Measurements from ENCODE around the gene FGGY.
"Not testable (repeated sequence)": the region's sequence is repeated elsewhere in the genome, so short reads cannot be mapped to it uniquely, and the experiment has no call there.

The FGGY gene

DNA sequence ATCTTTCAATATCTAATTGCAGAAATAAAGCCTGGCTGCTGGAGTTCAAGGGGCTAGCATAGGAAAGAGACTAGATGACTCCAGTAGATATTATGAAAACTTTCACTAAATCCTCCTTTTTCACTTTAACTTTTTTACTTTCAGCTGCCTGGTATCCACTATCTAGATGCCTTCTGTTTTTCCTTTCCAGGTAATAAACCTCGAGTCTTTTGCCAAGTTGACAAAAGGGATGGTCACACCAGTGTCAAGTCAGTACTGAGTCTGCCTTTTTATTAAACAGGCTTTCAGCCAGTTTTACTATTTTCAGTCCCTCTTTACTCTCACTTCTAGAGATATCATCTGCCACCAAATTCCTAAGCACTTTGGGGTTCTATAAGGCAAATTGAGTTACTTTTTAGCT, 195.6 kb downstream of the FGGY start:
- no peak for DNase-seq

DNA sequence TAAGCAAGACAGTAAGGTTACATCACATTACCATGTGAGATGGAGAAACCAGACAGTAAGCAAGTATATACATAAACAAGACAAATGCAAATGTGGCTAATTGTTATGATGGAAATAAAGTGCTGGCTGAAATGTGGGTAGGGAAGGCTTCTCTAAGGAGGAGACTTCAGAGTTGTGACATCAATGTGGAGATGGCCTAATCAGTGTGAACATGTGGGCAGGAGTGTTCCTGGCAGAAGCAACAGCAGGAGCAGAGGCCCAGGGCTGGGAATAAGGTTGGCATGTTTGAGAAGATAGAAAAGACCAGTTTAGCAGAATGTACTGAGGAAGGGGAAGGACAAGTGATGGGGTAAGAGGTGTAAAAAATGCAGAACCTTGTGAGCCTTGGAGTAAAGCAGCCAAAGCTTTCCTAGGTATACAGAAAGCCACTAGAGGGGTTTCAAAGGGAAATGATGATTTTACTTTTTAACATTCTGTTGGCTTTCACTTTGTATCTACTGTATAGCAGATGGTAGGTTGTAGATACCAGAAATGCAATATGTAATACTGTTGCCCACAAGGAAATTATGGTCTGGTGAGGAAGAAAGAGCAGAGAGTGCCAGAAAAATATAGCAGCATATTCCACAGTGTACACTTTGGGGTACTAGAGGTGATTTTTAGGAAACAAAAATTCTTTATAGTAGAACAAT, 197.4 kb downstream of the FGGY start:
- DNase-seq: no peak

- not testable (repeated sequence) for DNase-seq
These were observed 199.3 kb downstream of the FGGY start for GRCh38 chr1:59496156-59496555.

- no peak for DNase-seq
These were observed 200.7 kb downstream of the FGGY start for GRCh38 chr1:59497616-59498015.

GRCh38 chr1:59498640-59499039, 201.7 kb downstream of the FGGY start:
- no peak for DNase-seq

DNA sequence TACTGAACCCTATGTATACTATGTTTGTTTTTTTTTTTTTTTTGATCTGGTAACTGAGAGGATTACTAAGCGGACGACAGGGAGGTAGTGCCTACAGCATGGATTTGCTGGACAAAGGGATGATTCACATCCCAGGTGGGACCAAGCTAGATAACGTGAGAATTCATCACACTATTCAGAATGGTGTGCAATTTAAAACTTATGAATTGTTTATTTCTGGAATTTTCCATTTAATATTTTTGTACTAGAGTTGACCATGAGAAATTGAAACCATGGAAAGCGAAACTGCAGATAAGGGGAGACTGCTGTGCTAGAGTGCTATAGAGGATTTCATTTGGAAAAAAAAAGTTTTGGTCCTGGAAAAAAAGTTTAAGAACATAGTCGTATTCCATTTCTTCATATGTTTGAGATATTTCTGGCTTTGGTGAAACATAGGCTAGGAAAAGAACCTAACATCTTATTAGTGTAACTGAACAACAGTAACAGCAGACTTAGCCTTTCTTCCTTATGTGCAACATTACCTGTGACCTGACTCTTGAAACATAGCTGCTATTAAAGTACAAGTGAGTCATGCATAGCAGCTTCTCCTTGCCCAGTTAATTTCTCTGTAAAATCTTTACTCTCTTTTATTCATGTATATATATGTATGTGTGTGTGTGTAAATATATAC, 202.5 kb downstream of the FGGY start:
- DNase-seq: no peak

DNA sequence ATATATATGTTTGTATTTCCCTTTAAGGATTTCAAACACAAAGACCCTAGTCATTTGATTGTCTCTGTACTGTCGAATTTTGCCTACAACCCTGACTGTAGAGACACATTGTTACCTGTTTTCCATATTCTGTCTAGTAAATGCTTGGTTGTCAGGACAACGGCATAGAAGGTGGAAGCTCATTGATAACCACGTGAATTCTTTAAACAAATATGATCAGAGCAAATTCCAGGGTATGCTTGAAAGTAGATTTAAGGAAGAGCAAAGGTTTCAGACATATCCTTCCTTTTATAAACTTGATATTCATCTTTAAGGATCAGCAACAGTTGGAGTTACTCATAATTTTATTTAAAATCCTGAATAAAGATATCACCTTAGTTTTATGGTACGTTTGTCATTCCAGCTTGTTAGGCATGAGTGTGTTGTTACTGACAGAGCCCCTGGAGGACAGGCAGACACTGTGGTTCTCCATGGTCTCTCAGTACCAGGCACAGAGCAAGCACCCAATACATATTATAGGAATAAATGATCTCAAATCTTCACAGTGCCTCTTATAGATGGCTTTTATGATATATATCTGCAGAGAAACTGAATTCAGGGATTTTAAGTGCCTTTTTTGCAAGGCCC, 203.2 kb downstream of the FGGY start:
- no peak for DNase-seq

DNA sequence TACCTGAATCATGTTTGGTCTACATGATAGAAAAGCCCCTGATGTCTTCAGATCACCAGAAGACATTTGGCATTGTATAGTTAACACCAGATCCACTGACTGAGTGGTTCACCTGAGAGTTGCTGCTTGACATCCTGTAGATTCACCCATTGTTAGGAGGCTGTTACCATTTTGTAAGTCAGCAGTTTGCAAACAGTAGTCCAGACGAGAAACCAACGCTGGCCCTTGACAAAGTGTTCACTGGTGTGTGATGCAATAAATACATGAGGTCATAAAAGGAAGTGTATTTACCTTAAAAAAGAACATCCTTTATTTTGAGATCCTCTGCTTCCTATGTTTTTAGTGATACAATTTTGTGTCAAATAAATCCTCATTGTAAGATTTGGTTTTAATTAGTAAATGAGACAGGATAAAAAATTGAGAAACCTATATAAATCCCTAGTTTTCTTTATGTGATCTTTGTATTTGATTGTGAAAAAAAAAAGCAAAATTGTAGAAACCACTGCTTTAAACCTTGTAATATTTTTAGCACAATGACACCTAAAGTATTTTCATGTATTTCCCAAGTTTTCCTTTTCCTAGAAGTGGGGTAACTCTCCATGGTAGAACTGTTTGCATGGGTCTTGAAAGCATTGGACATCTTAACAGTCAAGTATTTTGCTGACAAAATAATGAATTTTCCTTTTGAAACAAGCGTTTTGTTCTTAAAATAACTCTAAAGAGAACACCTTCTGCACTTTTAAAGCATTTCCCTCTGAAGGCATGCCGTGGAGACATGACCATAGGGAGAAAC, 204.3 kb downstream of the FGGY start:
- no peak for DNase-seq

DNA sequence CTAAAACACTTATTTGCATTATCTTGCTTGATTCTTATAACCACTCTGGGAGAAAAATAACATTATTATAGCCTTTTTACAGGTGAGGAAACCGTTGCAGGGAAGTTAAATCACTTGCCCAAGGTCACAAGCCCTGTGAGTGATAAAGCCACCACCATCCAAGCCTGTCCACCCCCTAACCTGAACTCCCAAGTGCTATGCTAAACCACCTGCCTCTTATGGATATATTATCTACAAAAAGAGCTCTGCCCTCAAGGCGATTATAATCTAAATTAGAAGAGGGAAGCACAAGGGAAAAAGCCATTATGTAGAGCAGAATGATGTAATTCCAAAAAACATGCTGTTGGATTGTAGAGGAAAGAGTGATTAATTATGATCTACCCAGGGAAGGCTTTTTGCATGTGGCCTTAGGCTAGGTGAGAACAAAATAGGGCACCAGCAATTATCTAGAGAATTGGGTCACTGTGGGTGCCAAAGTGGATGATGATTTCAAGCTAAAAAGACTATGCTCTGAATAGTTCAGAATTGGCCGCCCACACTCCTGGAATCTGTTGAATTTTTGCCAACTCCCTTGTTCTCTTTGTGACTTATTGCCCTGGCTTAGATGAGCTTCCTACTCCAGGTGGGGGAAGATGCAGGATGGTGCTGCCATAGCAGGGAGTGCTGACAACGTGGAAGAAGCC, 205.3 kb downstream of the FGGY start:
- no peak for DNase-seq

DNA sequence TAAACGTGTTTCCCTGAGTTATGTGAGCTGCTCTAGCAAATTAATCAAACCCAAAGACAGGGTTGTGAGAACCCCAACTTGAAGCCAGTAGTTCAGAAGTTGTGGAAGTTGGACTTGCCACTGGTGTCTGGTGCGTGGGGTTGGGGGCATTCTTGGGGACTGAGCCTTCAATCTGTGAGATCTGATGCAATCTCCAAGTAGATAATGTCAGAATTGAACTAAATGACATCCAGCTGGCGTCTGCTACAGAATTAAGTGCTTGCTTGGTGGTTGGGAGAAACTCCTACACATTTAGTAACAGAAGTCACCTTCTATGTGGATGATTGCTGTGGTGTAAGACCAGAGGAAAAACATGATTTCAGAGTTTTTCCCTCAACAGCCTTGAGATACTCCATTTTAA, 207.4 kb downstream of the FGGY start:
- no peak for DNase-seq

DNA sequence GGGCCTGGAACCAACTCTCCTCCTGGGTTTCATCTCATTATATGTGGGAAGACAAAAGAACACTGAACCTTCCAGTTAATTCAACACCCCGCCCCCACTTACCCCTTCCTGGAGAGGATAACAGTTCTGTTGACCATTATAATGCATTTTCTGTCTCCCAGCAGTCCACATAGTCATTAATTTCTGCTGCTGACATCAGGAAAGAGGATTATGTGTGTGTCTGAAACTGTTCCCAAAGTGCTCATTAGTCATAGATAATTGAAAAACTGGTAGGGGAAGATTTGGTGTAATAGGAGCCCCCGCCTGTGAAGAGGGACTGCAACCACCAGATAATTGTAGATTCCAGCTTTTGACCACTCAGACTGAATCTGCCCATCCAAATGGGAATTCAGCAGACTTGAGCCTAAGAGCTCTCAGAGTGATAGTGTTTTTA, 208.7 kb downstream of the FGGY start:
- no peak for DNase-seq

- DNase-seq: no peak
These were observed 210.1 kb downstream of the FGGY start for GRCh38 chr1:59506952-59507351.

GRCh38 chr1:59509341-59509875, 212.5 kb downstream of the FGGY start:
- DNase-seq: no peak

GRCh38 chr1:59510249-59510648, 213.4 kb downstream of the FGGY start:
- no peak for DNase-seq

- DNase-seq: no peak
These were observed 214.9 kb downstream of the FGGY start for GRCh38 chr1:59511476-59512465.

DNA sequence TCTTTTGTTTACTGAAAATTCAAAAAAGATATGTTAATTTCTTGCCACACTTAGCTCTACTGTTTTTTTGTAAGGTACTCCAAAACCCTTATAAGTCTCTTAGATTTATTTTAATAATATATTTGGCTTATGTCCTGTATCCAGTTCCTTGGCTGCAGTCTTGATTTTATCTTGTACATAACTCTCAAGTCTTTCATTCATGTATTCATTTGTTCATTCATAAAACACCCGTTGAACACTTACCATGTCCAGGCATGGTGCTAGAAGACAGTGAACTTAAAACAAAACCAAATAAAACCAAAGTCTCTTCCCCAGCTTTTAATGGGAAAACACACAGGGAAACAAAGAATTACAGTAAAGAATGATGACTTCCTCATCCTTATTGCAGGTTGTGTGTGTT, 215.8 kb downstream of the FGGY start:
- no peak for DNase-seq

- DNase-seq: no peak
These were observed 217.4 kb downstream of the FGGY start for GRCh38 chr1:59514061-59514909.

GRCh38 chr1:59516881-59517280, 220.0 kb downstream of the FGGY start:
- DNase-seq: no peak

GRCh38 chr1:59520194-59520593, 223.3 kb downstream of the FGGY start:
- DNase-seq: no peak

DNA sequence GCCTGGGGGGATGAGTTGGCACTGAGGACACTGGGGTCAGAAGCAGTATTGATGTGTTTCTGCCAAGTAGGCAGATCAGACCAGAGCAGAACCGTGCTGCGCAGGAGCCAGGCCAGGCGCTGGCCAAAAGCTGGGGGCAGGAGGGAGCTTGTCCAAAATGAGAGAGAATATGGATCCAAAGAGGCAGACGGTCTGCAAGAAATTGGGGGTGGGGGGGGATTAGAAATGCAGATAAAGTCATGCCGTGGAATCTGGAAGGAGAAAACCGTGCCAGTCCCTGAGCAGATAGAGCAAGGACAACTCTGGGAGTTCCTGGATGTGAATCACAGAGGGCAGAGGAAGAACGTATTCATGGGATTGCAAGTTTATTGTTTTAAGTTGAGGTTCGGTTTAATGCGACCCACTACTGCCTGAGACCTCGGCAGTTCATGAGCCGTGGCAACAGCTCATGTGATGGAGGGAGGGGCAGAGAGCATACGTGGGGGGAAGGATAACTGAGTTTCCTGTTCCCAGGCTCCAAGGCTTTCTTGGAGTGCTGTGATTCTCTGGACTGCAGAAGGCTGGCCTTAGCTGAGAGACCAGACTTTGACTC, 224.0 kb downstream of the FGGY start:
- no peak for DNase-seq
